GM12878 (cell line): ENCODE measurements around the gene FOXO3. TPM values are rescaled to one million over a fixed set of nuclear protein-coding genes. Genes with fewer than 3 reads are reported as not detected.

Source experiments
- ATAC-seq: fragments of 200-7000 bp; cut with Tn5 transposase; 3 replicates; pipeline ENCODE4 v1.9.1; 2020; ENCODE audit warnings: mild to moderate bottlenecking, moderate library complexity
- BruUV-seq: library from RNA; stranded (reverse); fragments of 400-500 nt; replicated peaks from 2 replicates; lab custom pipeline; 2021; lab: Mats Ljungman, UMichigan
- CTCF ChIA-PET: fragments of 300-600 bp; sonication (Branson Sonifier 250); formaldehyde crosslinking; extraction: SDS; loops from one replicate; lab custom pipeline; 2021; ENCODE audit warnings: inconsistent platforms; lab: Yijun Ruan, JAX
- POLR2A ChIA-PET: fragments of 350-600 bp; formaldehyde crosslinking; extraction: SDS; loops from one replicate; lab custom pipeline; 2021; ENCODE audit warnings: inconsistent platforms; lab: Charles Lee
- RAD21 ChIA-PET: fragments of 300-600 bp; sonication (Branson Sonifier 250); formaldehyde crosslinking; loops from one replicate; lab custom pipeline; 2023; ENCODE audit warnings: antibody characterized with exemption; ENCODE audit not compliant: unreplicated experiment; lab: Charles Lee
- SMC1A ChIA-PET: fragments of 300-600 bp; sonication (Branson Sonifier 250); formaldehyde crosslinking; loops from one replicate; lab custom pipeline; 2023; ENCODE audit not compliant: unreplicated experiment, uncharacterized antibody; lab: Charles Lee
- DNase-seq: peaks from one replicate; pipeline ENCODE4 v3.0.0-alpha.2; 2011; ENCODE audit warnings: low read depth, low spot score
- FAIRE-seq: peaks from 3 replicates; lab custom pipeline; 2011; peaks lifted over from hg19 to GRCh38; lab: Jason Lieb, UNC
- H2AFZ ChIP-seq: 2 replicates; pipeline ENCODE4 v1.6.0; 2011; ENCODE audit warnings: low read depth, low read length, control low read depth; ENCODE audit not compliant: control insufficient read depth
- H3K27ac ChIP-seq: 2 replicates; pipeline ENCODE4 v1.5.1; 2011; ENCODE audit warnings: control low read depth; ENCODE audit not compliant: control insufficient read depth, insufficient read depth
- H3K27me3 ChIP-seq, 2 experiments: replicated peaks in 1 of 2; 2 replicates each; pipeline versions ENCODE4 v1.6.0 to v1.6.1; 2011; ENCODE audit warnings: low read length in 1 of 2; ENCODE audit not compliant: control insufficient read depth in 2 of 2, insufficient read depth in 2 of 2
- H3K36me3 ChIP-seq, 2 experiments: 2 replicates each; pipeline ENCODE4 v1.5.1; 2011; ENCODE audit warnings: low read length in 1 of 2; ENCODE audit not compliant: control insufficient read depth in 2 of 2, insufficient read depth in 2 of 2
- H3K4me1 ChIP-seq: 2 replicates; pipeline ENCODE4 v1.6.1; 2011; ENCODE audit warnings: mild to moderate bottlenecking, low read length, moderate library complexity, mixed read lengths; ENCODE audit not compliant: control insufficient read depth, insufficient read depth
- H3K4me2 ChIP-seq: 2 replicates; pipeline ENCODE4 v1.6.0; 2011; ENCODE audit warnings: control low read depth; ENCODE audit not compliant: control insufficient read depth, insufficient read depth
- H3K4me3 ChIP-seq: fragments of 200-600 bp; sonication (generic); 2 replicates; pipeline ENCODE4 v1.5.1; 2016
- H3K79me2 ChIP-seq: 2 replicates; pipeline ENCODE4 v1.6.0; 2011; ENCODE audit warnings: low read length; ENCODE audit not compliant: control insufficient read depth, insufficient read depth
- H3K9ac ChIP-seq: 2 replicates; pipeline ENCODE4 v1.8.0; 2011; ENCODE audit warnings: low read length, control low read depth, mixed read lengths; ENCODE audit not compliant: control insufficient read depth, insufficient read depth
- H3K9me3 ChIP-seq: replicated peaks from 3 replicates; pipeline ENCODE4 v1.5.1; 2011; ENCODE audit warnings: mild to moderate bottlenecking, low read length; ENCODE audit not compliant: control insufficient read depth, insufficient read depth
- H4K20me1 ChIP-seq: 2 replicates; pipeline ENCODE4 v1.6.0; 2011; ENCODE audit not compliant: control insufficient read depth, insufficient read depth
- ATF2 ChIP-seq: IDR thresholded peaks from 2 replicates; pipeline ENCODE4 v1.6.1; 2012; ENCODE audit warnings: low read length, inconsistent platforms
- IRF4 ChIP-seq: IDR thresholded peaks from 2 replicates; pipeline ENCODE4 v1.6.1; 2011; ENCODE audit warnings: low read depth, low read length
- JUNB ChIP-seq: IDR thresholded peaks from 2 replicates; pipeline ENCODE4 v1.6.1; 2016; ENCODE audit warnings: antibody characterized with exemption, mild to moderate bottlenecking
- KAT2A ChIP-seq: conservative IDR thresholded peaks from 2 replicates; pipeline ENCODE4 v1.6.1; 2011; ENCODE audit warnings: low read depth, low read length; ENCODE audit not compliant: control insufficient read depth
- USF2 ChIP-seq: IDR thresholded peaks from 2 replicates; pipeline ENCODE4 v1.6.1; 2011; ENCODE audit warnings: low read depth, low read length, improper control_type of control experiment, borderline replicate concordance
- WGBS: methylation state at CpG from one replicate; pipeline ENCODE4 v1.1.6; 2016; ENCODE audit warnings: low lambda C conversion rate; ENCODE audit not compliant: insufficient replicate concordance, insufficient coverage; ENCODE audit errors: missing lambda C conversion rate; 5-methylcytosine and 5-hydroxymethylcytosine counted together
- in situ Hi-C: fragments of 300-500 bp; cut with MboI; formaldehyde crosslinking; loops from 9 replicates; pipeline ENCODE4 v1.14.3; 2018; ENCODE audit warnings: mixed read lengths
- intact Hi-C: fragments of 100-400 bp; cut with micrococcal nuclease; formaldehyde crosslinking; loops from one replicate; pipeline ENCODE4 v1.14.2; 2022; ENCODE audit not compliant: unreplicated experiment
- polyA plus RNA-seq, 11 experiments: library from polyadenylated mRNA; depleted of rRNA in 4 of 11; unstranded in 6 of 11; stranded (reverse) in 5 of 11; fragments of >200 nt; fragmentation: Nextera tagmentation in 4 of 11; fragmentation: Illumina TruSeq in 1 of 11; extraction: Ambion mirVana in 4 of 11; extraction: Trizol in 1 of 11; gene quantifications; 1 replicate in 1 of 11; 2 replicates in 10 of 11; pipeline versions ENCODE4 v1.2.1 to v1.2.3, GENCODE V29; 2011 to 2016; ENCODE audit warnings: inconsistent platforms in 2 of 11, missing spikeins in 2 of 11, low read depth in 1 of 11
- total RNA-seq, 4 experiments: library from RNA; depleted of rRNA in 3 of 4; stranded (reverse); fragments of >200 nt in 3 of 4; fragmentation: Illumina TruSeq in 1 of 4; extraction: Trizol in 1 of 4; gene quantifications; 2 replicates each; pipeline versions ENCODE4 v1.2.1 to v1.2.3, GENCODE V29; 2013 to 2021
- TF ChIP-seq, protein P1 (sequence below): fragments of 450-650 bp; formaldehyde crosslinking; IDR thresholded peaks from 2 replicates; pipeline ENCODE4 v1.5.0; 2022; ENCODE audit warnings: mild to moderate bottlenecking, missing genetic modification characterization

FOXO3 gene
- total and polyA plus RNA-seq, 10 of the 15 experiments (the other 5 are each of a cell fraction or from before 2014, with no cell fraction given): 0.82 to 4.5 (median 1.7) TPM

GRCh38 chr6:108625581-108625980 is 64.9 kb downstream of the FOXO3 start (continued):
- TF ChIP-seq ATF2: no peak

DNA sequence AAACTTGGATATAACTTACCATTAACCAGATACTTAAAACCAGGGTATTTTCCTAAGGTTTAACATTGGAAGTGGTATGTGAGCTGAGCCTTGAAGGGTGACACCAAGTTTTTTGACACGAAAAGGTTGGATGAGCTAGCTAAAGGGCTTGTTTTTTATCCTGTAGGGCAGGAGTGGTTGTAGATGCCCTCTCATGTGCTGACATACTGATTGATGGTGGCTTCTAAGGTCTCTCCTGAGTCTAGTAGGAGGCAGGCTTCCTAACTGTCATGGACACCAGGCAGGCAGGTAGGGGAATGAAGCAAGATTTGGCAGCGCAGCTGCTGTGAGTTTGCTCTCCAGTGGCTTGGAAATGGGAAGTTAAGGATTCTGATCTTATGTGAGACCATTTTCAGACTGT is 66.1 kb downstream of the FOXO3 start:
- TF ChIP-seq JUNB (no peak), IRF4 (no peak), USF2 (no peak), KAT2A (no peak)
- TF ChIP-seq, protein P1, sequence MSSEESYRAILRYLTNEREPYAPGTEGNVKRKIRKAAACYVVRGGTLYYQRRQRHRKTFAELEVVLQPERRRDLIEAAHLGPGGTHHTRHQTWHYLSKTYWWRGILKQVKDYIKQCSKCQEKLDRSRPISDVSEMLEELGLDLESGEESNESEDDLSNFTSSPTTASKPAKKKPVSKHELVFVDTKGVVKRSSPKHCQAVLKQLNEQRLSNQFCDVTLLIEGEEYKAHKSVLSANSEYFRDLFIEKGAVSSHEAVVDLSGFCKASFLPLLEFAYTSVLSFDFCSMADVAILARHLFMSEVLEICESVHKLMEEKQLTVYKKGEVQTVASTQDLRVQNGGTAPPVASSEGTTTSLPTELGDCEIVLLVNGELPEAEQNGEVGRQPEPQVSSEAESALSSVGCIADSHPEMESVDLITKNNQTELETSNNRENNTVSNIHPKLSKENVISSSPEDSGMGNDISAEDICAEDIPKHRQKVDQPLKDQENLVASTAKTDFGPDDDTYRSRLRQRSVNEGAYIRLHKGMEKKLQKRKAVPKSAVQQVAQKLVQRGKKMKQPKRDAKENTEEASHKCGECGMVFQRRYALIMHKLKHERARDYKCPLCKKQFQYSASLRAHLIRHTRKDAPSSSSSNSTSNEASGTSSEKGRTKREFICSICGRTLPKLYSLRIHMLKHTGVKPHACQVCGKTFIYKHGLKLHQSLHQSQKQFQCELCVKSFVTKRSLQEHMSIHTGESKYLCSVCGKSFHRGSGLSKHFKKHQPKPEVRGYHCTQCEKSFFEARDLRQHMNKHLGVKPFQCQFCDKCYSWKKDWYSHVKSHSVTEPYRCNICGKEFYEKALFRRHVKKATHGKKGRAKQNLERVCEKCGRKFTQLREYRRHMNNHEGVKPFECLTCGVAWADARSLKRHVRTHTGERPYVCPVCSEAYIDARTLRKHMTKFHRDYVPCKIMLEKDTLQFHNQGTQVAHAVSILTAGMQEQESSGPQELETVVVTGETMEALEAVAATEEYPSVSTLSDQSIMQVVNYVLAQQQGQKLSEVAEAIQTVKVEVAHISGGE: no peak
- Histone ChIP-seq H2AFZ (no peak overlapping the region), H4K20me1 (peaks cover 3% of the 10 kb centered on the region; the same call in 1 of the 2 replicates), H3K79me2 (peaks cover 16% of the 10 kb centered on the region), H3K4me3 (no peak overlapping the region), H3K9ac (no peak overlapping the region), H3K9me3 (no peaks in the 10 kb centered on the region), H3K36me3 (peaks cover 0 to 3% of the 10 kb centered on the region in 2 experiments; a peak in 1 of 4 replicates), H3K27ac (no peak overlapping the region), H3K4me2 (no peak overlapping the region), H3K4me1 (peaks cover 4% of the 10 kb centered on the region; the same call in 1 of the 2 replicates), H3K27me3 (no peaks in the 10 kb centered on the region)
- intact Hi-C loops: no loop called here
- ChIA-PET RAD21 (no interaction called here), CTCF (no interaction called here), POLR2A (no interaction called here), SMC1A (interaction anchor here (0.6 to 1.3 kb wide), 2 partner anchors 15 to 704 kb away, joined by 3 read pairs; no protein-coding TSS in a partner anchor)
- FAIRE-seq (no peak), ATAC-seq (no peak), DNase-seq (no peak)
- WGBS: 98% methylated on average over 2 of the region's 2 CpGs
- BruUV-seq: no TSS peak
- in situ Hi-C loops: no loop called here
